GM04504 (cell line): ENCODE data around the gene SYCE1L.
A peak's percentile ranks its signal among the peaks of the same experiment; 100 is the strongest.
"Not testable (repeated sequence)": the region's sequence is repeated elsewhere in the genome, so short reads cannot be mapped to it uniquely, and the experiment has no call there.

ENCODE experiments used
- DNase-seq: peaks from one replicate; pipeline ENCODE4 v3.0.0-alpha.2; 2012; ENCODE audit warnings: low read depth

Gene SYCE1L

DNA sequence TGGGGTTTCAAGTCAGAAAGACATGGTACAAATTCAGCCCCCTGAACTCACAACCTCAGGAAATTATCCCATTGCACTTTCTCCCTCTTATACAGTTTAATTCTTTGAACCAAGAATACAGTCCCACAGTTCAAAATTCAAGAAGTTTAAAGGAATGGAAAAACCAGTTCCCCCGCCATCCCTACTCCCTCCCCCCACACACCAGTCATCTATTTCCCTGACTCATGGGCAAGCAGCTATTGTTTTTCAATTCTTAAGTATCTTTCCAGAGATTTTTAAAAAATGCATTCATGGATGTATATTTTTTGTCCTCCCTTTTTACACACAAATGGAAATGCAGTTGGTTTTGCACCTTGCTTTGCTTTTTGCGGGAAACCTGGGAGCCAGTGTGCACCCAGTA, 7.3 kb downstream of the SYCE1L start:
- no peak for DNase-seq

GRCh38 chr16:77207030-77207429, 7.8 kb downstream of the SYCE1L start:
- DNase-seq: no peak

GRCh38 chr16:77208382-77208781, 9.2 kb downstream of the SYCE1L start:
- no peak for DNase-seq

DNA sequence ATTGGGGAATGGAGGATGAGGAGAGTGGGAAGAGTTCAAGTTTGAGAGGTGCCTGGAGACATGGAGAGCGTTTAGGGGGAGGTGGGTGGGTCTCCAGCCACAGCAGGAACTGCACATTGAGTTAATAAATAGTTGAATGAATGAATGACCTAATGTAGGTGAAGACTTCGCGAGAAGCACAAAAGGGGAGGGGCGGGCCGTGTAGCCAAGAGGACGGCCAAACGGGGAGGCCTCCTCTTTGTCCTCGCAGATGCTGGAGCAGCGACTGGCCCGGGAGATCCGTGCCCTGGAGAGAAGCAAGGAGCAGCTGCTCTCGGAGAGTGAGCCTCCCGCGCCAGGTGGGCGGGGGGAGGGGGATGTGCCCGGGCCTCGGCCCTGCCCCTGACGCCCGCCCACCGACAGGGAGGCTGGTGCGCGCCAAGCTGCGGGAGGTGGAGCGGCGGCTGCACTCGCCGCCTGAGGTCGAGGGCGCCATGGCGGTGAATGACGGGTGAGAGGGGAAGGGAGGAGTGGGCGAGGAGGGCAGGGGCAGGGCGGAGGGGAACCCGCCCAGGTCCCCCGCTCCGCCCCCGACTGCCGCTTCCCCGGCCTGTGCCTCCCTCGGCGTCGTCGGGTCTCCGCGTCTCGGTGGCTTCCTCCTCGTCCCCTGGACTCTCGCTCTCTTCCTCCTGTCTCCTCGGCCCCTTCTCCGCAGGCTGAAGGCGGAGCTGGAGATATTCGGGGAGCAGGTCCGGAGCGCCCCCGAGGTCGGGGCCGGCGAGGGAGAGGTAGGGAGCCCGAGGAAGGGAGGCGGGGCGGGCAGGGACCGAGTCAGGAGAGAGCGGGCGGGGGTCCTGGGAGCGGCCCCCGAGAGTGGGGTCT, 12.9 kb downstream of the SYCE1L start:
- DNase-seq: no peak

GRCh38 chr16:77212741-77213541, 13.7 kb downstream of the SYCE1L start:
- no peak for DNase-seq

DNA sequence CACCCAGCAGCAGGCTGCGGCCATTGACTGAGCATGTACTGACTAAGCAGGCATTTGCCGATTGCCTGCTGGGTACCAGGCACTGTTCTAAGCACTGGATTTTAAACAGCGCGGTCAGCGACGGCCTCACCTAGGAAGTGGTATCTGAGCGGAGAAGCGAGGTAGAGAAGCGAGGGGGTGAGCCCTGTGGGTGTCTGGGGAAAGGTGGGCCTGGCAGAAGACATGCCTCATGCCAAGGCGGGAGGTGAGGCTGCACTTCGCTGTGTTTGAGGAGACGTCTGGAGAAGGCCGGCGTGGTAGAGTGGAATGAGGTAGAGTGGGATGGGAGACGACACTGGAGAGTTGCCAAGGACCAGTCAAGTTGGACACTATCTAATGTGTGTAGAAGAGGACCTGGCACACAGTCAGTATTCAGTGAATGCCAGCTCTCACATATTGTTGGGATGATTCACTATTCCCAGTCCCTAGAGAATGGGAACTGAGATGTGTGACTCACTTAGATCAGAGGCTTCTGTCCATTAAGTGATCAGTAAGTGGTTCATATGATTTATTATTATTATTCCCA, 14.4 kb downstream of the SYCE1L start:
- peak; percentile 62 for DNase-seq

- no peak for DNase-seq
These were observed 15.4 kb downstream of the SYCE1L start for GRCh38 chr16:77214411-77215138.

DNA sequence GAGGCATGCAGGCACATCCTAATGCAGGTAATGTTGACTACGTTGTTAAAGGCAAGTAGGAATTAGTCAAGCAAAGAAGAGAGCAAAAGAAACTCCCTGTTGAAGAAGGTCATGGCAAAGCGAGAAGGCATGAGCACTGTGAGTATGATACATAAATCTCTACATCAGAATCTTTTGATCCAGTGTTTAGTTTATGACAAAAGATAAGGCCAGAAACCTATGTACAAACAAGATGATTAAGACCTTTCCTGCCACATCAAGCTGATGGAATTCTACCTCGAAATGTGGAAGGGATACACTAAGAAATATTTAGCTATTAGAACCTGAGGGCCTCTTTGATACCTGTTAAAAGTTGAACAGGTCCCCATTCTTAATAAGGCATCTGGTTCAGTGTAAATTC, 20.2 kb downstream of the SYCE1L start:
- DNase-seq: no peak

DNA sequence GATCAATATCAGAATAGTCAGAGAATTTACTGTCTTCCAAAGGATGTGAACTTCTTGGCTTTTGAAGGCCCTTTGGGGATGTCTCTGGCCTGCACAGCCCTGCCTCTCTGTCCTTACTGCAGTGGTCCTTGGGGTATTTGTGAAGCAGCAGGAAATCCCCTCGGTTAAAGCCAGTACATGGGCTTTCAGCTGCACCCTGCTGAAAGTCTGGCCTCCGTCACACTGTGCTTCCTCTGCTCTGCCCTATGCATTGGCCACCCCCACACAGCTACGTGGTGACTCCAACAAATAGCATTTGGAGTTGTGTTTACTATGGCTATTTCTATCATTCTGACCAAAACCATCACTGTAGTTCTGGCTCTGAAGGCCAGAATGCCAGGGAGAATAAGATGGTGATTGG, 21.2 kb downstream of the SYCE1L start:
- DNase-seq: no peak

DNA sequence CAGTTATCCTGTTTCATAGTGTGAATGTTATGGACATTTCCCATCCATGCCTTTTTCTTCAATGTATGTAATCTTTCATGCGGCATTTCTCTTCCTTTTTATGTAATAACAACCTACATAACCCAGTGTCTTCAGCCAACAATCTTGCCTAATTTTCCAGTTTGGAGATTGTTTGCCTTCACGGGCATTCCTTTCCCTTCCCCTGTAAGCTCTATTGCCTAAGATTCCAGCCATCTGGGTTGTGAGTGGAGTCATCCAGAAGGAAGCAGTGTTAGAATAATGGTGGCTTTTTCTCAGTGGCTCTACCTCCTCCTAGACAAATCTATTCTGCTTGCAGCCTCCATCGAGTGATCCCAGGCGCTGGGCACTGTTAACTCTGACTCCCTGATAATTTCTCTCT, 22.3 kb downstream of the SYCE1L start:
- no peak for DNase-seq

- no peak for DNase-seq
These were observed 24.0 kb downstream of the SYCE1L start for GRCh38 chr16:77223184-77223583.

- no peak for DNase-seq
These were observed 26.0 kb downstream of the SYCE1L start for GRCh38 chr16:77225182-77225581.

DNA sequence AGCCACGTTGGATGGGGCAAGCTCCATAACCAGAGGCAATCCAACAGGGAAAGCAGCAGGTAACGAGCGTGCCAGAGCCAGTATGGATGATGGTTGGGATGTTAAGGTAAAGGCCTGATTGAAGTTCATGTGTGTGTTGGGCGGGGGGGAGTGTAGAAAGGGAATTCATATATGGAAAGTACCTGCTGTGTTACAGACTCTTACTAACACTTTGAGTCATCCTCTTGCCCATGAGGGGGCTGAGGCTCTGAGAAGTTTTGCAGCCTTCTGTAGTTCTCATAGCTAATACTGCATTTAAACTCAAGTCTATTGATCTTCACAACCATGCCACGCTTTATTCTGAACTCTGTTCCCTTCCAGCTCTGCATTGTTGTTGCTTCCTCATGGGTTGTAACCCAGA, 28.5 kb downstream of the SYCE1L start:
- no peak for DNase-seq

- DNase-seq: no peak
These were observed 31.8 kb downstream of the SYCE1L start for GRCh38 chr16:77231047-77231446.

DNA sequence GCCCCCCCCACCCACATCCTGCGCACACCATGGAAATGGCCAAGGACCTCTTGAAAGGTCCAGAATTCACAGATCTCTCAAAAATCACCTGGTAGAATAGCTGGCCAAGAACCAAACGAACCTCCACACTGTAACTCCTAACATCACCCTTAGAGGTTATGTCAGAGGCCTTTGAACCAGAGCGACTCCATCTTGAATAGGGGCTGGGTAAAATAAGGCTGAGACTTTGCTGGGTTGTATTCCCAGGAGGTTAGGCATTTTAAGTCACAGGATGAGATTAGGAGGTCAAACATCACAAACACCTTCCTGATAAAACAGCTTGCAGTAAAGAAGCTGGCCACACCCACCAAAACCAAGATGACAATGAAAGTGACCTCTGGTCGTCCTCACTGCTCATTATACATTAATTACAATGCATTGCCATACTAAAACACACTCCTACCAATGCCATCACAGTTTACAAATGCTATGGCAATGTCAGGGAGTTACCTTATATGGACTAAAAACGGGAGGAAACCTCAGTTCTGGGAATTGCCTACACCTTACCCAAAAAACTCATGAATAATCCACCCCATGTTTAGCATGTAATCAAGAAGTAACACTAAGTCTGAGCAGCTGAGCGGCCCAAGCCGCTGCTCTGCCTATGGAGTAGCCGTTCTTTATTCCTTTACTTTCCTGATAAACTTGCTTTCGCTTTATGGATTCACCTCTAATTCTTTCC, 34.8 kb downstream of the SYCE1L start:
- DNase-seq: no peak

- DNase-seq: no peak
These were observed 35.4 kb downstream of the SYCE1L start for GRCh38 chr16:77234611-77235010.

DNA sequence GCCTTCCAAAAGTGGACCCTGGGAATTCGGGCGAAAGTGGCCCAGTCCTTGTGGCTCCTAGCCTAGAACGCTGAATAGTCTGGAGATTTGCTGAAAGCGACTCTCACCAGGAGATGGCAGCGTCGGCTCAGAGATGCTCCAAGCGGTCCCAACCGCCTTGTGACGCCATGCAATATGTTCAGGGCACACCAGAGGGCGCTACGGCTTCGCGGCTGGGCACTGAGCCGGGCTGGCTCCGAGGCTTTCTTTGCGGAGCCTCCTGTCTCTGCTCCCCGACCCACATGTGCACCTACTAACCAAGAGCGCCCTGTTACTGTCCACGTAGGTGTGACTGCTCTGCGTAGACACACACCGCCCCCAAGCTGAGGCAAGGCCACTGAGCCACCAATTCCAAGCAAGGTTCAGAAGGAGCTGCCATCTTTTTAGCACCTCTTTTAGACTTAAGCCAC, 36.9 kb downstream of the SYCE1L start:
- peak; percentile 55 for DNase-seq

- no peak for DNase-seq
These were observed 39.4 kb downstream of the SYCE1L start for GRCh38 chr16:77238593-77238992.

DNA sequence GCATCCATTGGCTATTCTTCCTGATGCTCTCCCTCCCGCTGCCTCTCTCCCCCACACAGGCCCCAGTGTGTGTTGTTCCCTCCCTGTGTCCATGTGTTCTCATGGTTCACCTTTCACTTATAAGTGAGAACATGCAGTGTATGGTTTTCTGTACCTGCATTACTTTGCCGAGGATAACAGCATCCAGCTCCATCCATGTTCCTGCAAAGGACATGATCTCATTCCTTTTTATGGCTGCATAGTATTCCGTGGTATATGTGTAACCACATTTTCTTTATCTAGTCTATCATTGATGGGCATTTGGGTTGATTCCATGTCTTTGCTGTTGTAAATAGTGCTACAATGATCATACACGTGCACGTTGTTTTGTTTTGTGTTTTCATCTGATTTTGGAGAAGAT, 43.3 kb downstream of the SYCE1L start:
- DNase-seq: not testable (repeated sequence)

DNA sequence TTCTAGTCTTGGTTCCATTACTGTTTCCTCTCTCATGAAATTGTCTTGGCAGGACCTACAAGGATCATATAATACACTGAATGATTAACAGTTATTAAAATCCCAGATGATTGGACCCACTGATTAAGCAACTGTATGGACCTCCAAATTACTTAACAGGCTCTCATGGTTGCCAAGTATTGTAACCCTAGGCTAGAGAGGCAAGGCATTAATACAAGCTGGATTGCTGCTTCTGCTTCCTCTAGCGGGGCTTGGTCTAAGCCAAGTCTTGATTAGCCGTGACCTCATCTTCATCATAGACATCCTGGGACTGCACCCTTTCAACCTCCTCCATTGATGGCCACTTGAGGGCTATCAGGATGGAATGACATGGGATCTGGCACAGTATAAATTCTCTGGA, 46.9 kb downstream of the SYCE1L start:
- no peak for DNase-seq

- DNase-seq: no peak
These were observed 51.2 kb downstream of the SYCE1L start for GRCh38 chr16:77250400-77250799.
